ENCODE data around the gene RBM15. TPM values are rescaled to one million over a fixed set of nuclear protein-coding genes. Genes with fewer than 3 reads are reported as not detected.

The RBM15 gene
- total and polyA plus RNA-seq, 2 donors: 4.1 to 42.7 TPM

DNA sequence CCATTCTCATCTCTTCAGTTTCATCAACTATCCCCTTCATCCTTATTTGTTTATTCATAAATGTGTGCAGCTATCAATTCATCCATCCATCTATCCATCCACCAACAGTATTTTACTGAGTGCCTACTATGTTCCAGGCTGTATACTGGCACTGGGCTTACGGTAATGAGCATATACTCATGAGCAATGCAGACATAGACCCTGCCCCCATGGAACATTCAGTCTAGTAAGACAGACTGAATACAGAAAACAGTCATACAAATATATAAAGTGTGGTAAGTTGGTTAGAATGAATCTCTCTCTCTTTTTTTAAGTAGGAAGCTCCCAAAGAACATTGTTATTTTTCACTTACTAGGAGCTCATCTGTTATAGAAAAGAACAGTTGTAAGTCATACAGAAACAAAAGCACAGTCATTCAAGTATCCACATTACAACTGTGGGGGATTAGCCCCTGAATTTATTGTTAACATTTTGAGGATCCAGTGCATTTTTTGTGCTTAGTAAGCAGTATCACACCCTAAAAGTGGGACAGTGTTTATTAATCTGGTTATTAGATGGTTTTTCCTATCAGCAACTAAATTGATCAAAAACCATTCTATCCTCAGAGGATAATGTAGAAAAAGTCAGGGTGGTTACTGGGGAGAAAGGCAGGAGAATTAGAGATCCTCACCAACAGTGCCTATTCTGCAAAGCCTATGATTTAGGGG, 48.0 kb downstream of the RBM15 start:
- no peak overlapping the region for H3K4me3 ChIP-seq (ENCODE audit: low read depth, low read length)
- 100% methylated on average over 1 of the region's 1 CpG for WGBS

DNA sequence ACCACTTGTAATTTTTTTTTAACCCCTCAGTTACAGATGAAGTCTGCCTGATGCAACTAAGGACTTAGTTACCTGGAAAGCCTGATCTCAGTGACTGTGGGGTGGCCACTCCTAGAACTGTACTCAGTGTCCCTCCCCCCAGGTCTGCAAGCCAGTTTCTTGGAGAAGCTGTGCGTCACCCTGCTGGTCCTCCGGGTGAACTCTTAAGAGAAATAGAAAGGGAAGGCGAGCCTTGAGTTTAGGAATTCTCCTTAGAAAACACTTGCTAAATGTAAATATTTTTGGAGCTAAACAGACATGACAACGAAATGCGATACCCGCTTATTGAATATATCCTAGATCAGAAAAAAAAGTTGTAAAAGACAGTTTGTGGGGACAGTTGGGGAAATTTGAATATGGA, 50.9 kb downstream of the RBM15 start:
- Histone ChIP-seq H3K4me1 (ENCODE audit: insufficient read depth) (no peaks in the 10 kb centered on the region), H3K4me3 (ENCODE audit: low read depth, low read length) (no peak overlapping the region), H3K27ac (ENCODE audit: low read depth) (no peak overlapping the region), H3K36me3 (ENCODE audit: insufficient read depth) (no peaks in the 10 kb centered on the region)
- no peak for DNase-seq (ENCODE audit: extremely low spot score)
- WGBS: 49% methylated on average over 6 of the region's 6 CpGs

More for the DNA sequence above, 48.0 kb downstream of the RBM15 start:
- H3K4me1 ChIP-seq (ENCODE audit: insufficient read depth): no peaks in the 10 kb centered on the region
- no peak for DNase-seq (ENCODE audit: extremely low spot score)
- H3K36me3 ChIP-seq (ENCODE audit: insufficient read depth): no peaks in the 10 kb centered on the region
- H3K27ac ChIP-seq (ENCODE audit: low read depth): no peak overlapping the region

DNA sequence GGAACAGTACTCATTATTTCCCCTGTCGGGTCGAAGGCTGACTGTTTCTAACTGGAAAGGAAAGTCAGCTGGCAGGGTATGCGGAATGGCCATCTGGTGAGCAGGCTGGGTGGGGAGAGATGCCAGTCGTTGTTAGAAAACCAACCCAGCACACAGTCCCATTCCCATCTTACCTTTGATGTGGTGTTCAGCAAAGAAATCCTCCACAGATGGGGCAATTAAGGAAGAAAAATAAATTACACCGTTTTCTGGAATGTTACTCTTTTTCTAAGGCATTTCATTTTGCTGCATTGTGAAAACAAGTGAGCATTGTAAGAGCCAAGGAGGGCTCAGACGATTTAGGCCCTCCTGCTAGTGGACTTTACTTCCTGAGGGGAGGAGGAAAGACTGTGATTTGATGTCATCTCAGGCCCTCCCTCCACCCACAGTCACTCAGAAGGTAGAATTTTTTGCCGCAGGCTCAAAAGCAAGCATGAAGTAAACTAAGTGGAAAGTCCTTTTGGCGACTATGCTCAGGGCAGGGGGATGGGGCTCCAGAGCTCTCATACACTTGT, 51.6 kb downstream of the RBM15 start, which contains the start of gene SLC16A4:
TSS of gene SLC16A4 (minus strand) at position 335 of the 554 bp plus-strand sequence. CDS start 1,703 bp downstream, outside the sequence.
- DNase-seq (ENCODE audit: extremely low spot score): no peak

DNA sequence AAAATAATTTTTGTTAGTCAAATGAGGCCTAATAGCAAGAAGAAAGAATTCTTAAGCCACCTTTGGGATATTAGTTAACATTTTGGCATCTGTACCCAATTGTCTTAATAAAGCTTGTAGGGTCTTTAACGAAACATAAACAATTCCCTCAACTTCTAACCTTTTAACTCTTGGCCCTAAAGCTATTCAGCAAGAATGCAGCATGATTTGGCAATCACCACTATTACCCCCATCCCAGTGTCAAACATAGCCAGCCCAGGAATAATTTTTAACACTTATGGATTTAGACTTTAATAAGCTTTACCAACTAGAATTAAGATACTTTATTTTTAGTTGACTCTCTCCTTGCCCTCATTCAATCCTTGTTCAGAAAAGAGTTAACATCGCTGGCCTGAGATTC, 54.1 kb downstream of the RBM15 start:
- Histone ChIP-seq H3K4me3 (ENCODE audit: low read depth, low read length) (no peak overlapping the region), H3K36me3 (ENCODE audit: insufficient read depth) (no peaks in the 10 kb centered on the region), H3K27ac (ENCODE audit: low read depth) (no peak overlapping the region), H3K4me1 (ENCODE audit: insufficient read depth) (no peaks in the 10 kb centered on the region)
- WGBS: 65% methylated on average over 2 of the region's 2 CpGs
- no peak for DNase-seq (ENCODE audit: extremely low spot score)

More for the DNA sequence above, 51.6 kb downstream of the RBM15 start, which contains the start of gene SLC16A4:
- H3K4me3 ChIP-seq (ENCODE audit: low read depth, low read length): peak within 1 kb of the TSS; percentile 2
- H3K27ac ChIP-seq (ENCODE audit: low read depth): no peak within 1 kb of the TSS
- H3K36me3 ChIP-seq (ENCODE audit: insufficient read depth): no peaks in the 10 kb centered on the region
- no peaks in the 10 kb centered on the region for H3K4me1 ChIP-seq (ENCODE audit: insufficient read depth)
- WGBS: 24% methylated on average over 8 of the region's 8 CpGs

DNA sequence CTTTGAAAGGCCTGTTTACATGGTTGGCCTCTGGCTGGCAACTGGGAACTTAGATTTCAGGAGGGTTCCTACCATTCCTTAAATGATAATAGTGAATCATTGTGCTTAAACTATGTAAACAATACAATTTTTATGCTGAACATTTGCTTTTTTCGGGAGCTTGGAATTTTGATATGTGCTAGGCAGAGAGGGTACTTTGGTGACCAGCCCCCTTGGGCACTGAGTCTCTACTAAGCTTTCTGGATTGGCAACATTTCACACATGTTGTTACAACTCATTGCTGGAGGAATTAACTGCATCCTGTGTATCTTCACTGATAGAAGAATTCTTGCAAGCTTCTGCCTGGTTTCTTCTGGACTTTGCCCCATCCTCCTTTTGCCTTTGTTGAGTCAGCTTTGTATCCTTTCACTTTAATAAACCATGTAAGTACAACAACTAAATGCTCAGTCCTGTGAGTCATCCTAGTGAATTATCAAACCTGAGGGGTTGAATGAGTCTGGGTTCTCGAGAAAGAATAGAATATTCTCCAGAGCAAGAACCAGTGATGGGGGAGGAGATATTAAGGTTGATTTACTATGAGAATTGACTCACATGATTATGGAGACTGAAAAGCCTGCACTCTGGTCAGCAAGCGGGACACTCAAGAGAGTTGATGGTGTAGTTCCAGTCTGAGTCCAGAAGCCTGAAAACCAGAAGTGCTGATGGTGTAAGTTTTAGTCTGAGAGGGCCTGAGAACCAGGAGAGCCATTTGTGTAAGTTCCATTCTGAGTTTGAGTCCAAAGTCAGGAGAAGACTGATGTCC, 54.7 kb downstream of the RBM15 start:
- DNase-seq (ENCODE audit: extremely low spot score): no peak
- WGBS: 58% methylated on average over 3 of the region's 3 CpGs
- Histone ChIP-seq H3K36me3 (ENCODE audit: insufficient read depth) (no peaks in the 10 kb centered on the region), H3K4me1 (ENCODE audit: insufficient read depth) (no peaks in the 10 kb centered on the region), H3K27ac (ENCODE audit: low read depth) (no peak overlapping the region), H3K4me3 (ENCODE audit: low read depth, low read length) (no peak overlapping the region)

DNA sequence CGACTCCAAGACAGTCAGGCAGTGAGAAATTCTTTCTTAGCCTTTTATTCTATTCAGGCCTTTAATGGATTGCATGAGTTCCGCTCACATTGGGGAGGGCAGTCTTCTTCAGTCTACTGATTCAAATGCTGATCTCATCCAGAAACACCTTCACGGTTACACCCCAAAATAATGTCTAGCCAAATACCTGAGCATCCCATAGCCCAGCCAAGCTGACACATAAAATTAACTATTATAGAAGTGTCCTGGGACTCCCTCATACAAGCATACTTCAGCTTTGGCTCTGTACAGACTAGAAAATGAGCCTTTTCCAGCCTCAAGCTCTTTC, 55.3 kb downstream of the RBM15 start:
- DNase-seq (ENCODE audit: extremely low spot score): no peak
- WGBS: 94% methylated on average over 3 of the region's 3 CpGs
- no peak overlapping the region for H3K4me3 ChIP-seq (ENCODE audit: low read depth, low read length)
- H3K36me3 ChIP-seq (ENCODE audit: insufficient read depth): no peaks in the 10 kb centered on the region
- H3K4me1 ChIP-seq (ENCODE audit: insufficient read depth): no peaks in the 10 kb centered on the region
- H3K27ac ChIP-seq (ENCODE audit: low read depth): no peak overlapping the region

Other genes with a start within 250 kb of the RBM15 start
- gene UBL4B, start 226.9 kb upstream of the RBM15 start, total RNA-seq: not detected
- gene UBL4B, start 226.9 kb upstream of the RBM15 start, polyA plus RNA-seq: not detected
- 0.05 TPM for gene SLC6A17, start 188.9 kb upstream of the RBM15 start, total RNA-seq
- gene SLC6A17, start 188.9 kb upstream of the RBM15 start, polyA plus RNA-seq: 0.10 TPM
- gene KCNC4, start 129.1 kb upstream of the RBM15 start, total RNA-seq: 1.7 TPM
- gene KCNC4, start 129.1 kb upstream of the RBM15 start, polyA plus RNA-seq: 6.2 TPM
- gene SLC16A4, start 51.6 kb downstream of the RBM15 start, total RNA-seq: 15.4 TPM
- 3.6 TPM for gene SLC16A4, start 51.6 kb downstream of the RBM15 start, polyA plus RNA-seq
- gene LAMTOR5, start 68.3 kb downstream of the RBM15 start, total RNA-seq: 22.1 TPM
- 209 TPM for gene LAMTOR5, start 68.3 kb downstream of the RBM15 start, polyA plus RNA-seq
- gene PROK1, start 111.8 kb downstream of the RBM15 start, total RNA-seq: not detected
- gene PROK1, start 111.8 kb downstream of the RBM15 start, polyA plus RNA-seq: 5.3 TPM
- not detected for gene KCNA10, start 179.8 kb downstream of the RBM15 start, total RNA-seq
- not detected for gene KCNA10, start 179.8 kb downstream of the RBM15 start, polyA plus RNA-seq